ENCODE measurements around the gene MIGA1. TPM values are rescaled to one million over a fixed set of nuclear protein-coding genes. Genes with fewer than 3 reads are reported as not detected.
A peak's percentile ranks its signal among the peaks of the same experiment; 100 is the strongest.

The MIGA1 gene
- polyA plus RNA-seq, 2 of the 4 experiments (the other 2 are of a cell fraction) = 6.5 to 7.4 TPM

DNA sequence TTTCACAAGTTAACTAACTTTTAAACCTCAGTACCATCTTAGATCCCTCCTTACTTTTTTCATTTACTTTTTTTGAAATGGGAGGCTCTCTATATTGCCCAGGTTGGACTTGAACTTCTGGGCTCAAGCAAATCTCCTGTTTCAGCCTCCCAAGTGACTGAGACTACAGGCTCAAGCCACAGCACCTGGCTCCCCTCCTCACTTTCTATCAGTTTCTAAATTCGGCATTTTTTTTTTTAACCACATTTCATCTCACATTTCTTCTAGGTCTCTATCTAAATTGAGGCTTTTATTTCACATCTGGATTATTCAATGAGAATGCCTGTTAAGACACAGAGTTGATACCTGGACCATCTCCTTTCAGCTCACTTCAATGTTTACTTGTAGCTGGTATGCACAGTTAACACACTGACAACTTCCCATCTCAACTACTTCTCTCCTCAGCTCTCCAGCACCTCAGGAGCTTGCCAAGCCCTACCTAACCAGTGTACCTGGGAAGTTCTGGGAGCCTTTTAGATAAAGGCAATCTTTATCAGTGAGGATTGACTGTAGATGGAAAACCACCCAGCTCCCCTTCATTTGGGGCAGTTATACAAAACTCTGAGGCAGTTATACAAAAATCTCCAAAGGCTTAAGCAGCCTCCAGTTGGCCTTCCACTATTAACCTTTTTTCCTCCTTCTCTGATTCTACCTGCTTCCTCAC lies 23.2 kb upstream of the MIGA1 start:
- CTCF ChIA-PET = no interaction called here
- POLR2A ChIA-PET = no interaction called here
- H3K4me2 ChIP-seq = no peak overlapping the region; the same call in 2 of the 3 replicates
- ATAC-seq = no peak
- no peak for TF ChIP-seq CHD4 (IDR thresholded peaks at IDR 0.05; ENCODE audit: borderline replicate concordance)
- TF ChIP-seq GATA3 (IDR thresholded peaks at IDR 0.05; ENCODE audit: borderline replicate concordance) = no peak
- DNase-seq (ENCODE audit: low read depth in 1 of 2, low spot score in 1 of 2) = no peak
- 78% methylated on average over 1 of the region's 1 CpG for WGBS (ENCODE audit: missing lambda C conversion rate)
- no peak for FAIRE-seq
- no peaks in the 10 kb centered on the region for H3K9me3 ChIP-seq
- peaks cover 17% of the 10 kb centered on the region for H3K4me1 ChIP-seq
- no peak overlapping the region for H3K27ac ChIP-seq
- no peak overlapping the region for H3K4me3 ChIP-seq

DNA sequence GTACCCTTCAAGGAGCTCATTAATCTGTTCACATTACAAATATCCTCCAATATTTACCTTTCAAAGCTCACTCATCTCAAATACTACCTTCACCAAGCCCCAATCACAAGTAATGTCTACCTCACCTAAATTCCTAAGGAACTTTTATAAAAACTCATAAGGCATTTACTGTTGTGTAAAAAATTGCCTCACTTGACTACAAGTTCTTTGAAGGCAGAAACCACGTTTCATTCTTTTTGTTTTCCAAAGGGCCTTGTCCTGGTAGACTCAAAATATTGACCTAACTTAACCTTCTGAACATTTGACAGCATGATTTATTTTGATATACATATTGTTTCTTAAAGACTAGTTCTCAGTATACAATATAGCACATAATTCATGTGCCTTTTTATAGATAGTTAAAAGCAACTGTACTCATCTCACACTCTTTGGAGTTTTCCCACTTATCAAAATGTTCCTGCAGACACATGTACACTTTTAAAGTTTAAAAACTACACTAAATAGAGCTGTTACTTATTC lies 22.3 kb upstream of the MIGA1 start:
- H3K9me3 ChIP-seq = no peaks in the 10 kb centered on the region
- no peak for TF ChIP-seq RFX5 (IDR thresholded peaks at IDR 0.05)
- TF ChIP-seq NR3C1 (IDR thresholded peaks at IDR 0.05) = no peak
- TF ChIP-seq, protein P1, sequence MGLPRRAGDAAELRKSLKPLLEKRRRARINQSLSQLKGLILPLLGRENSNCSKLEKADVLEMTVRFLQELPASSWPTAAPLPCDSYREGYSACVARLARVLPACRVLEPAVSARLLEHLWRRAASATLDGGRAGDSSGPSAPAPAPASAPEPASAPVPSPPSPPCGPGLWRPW (IDR thresholded peaks at IDR 0.05) = no peak
- TF ChIP-seq BCL3 (IDR thresholded peaks at IDR 0.05) = no peak
- no peak for TF ChIP-seq E2F6 (IDR thresholded peaks at IDR 0.05; ENCODE audit: borderline replicate concordance, low read depth)
- TF ChIP-seq KDM5A (IDR thresholded peaks at IDR 0.05) = no peak
- TF ChIP-seq RARB (CRISPR knock-in tag; IDR thresholded peaks at IDR 0.05) = no peak
- FAIRE-seq = no peak
- peaks cover 23% of the 10 kb centered on the region for H3K4me1 ChIP-seq
- 77% methylated on average over 1 of the region's 1 CpG for WGBS (ENCODE audit: missing lambda C conversion rate)
- H3K4me3 ChIP-seq = no peak overlapping the region
- ChIA-PET POLR2A (interaction anchor here (0.9 kb wide), 1 partner anchor 22 kb away, joined by 8 read pairs; the partner anchor contains the start of gene MIGA1), CTCF (no interaction called here)
- peak overlapping the region; percentile 88 for H3K4me2 ChIP-seq
- no peak for ATAC-seq
- no peak for DNase-seq (ENCODE audit: low read depth in 1 of 2, low spot score in 1 of 2)
- H3K27ac ChIP-seq = no peak overlapping the region

GRCh38 chr1:77757603-77758002 lies 21.8 kb upstream of the MIGA1 start:
- ATAC-seq = no peak
- Histone ChIP-seq H3K4me2 (peak overlapping the region; percentile 88), H3K4me3 (no peak overlapping the region), H3K4me1 (peaks cover 28% of the 10 kb centered on the region), H3K27ac (no peak overlapping the region), H3K9me3 (no peaks in the 10 kb centered on the region)
- 70% methylated on average over 2 of the region's 2 CpGs for WGBS (ENCODE audit: missing lambda C conversion rate)
- no peak for DNase-seq (ENCODE audit: low read depth in 1 of 2, low spot score in 1 of 2)
- POLR2A ChIA-PET = interaction anchor here (0.9 kb wide), 1 partner anchor 22 kb away, joined by 8 read pairs; the partner anchor contains the start of gene MIGA1
- TF ChIP-seq EHF (CRISPR knock-in tag; IDR thresholded peaks at IDR 0.05) (no peak), ZC3H11A (IDR thresholded peaks at IDR 0.05) (no peak), POLR2AphosphoS2 (conservative IDR thresholded peaks at IDR 0.05; ENCODE audit: low read length) (no peak), CBX2 (IDR thresholded peaks at IDR 0.05; ENCODE audit: borderline replicate concordance, low read depth) (no peak), RNF2 (IDR thresholded peaks at IDR 0.05; ENCODE audit: borderline replicate concordance, low read depth) (no peak), RCOR1 (IDR thresholded peaks at IDR 0.05; ENCODE audit: low read depth, low read length) (no peak), HOXA7 (CRISPR knock-in tag; IDR thresholded peaks at IDR 0.05) (no peak), SMC3 (IDR thresholded peaks at IDR 0.05) (no peak), CBX8 (IDR thresholded peaks at IDR 0.05) (no peak), TFCP2L1 (CRISPR knock-in tag; IDR thresholded peaks at IDR 0.05) (no peak), NPAS2 (CRISPR knock-in tag; IDR thresholded peaks at IDR 0.05; ENCODE audit: borderline replicate concordance) (no peak), POLR2A (IDR thresholded peaks at IDR 0.05; ENCODE audit: low read length) (no peak), ZSCAN20 (CRISPR knock-in tag; IDR thresholded peaks at IDR 0.05) (no peak)
- FAIRE-seq = no peak
- CTCF ChIA-PET = no interaction called here
